Measurements from ENCODE around the gene FYN. TPM values are rescaled to one million over a fixed set of nuclear protein-coding genes. Genes with fewer than 3 reads are reported as not detected.

FYN gene
- total RNA-seq, 1 donor from 2014 or later: 124 TPM

DNA sequence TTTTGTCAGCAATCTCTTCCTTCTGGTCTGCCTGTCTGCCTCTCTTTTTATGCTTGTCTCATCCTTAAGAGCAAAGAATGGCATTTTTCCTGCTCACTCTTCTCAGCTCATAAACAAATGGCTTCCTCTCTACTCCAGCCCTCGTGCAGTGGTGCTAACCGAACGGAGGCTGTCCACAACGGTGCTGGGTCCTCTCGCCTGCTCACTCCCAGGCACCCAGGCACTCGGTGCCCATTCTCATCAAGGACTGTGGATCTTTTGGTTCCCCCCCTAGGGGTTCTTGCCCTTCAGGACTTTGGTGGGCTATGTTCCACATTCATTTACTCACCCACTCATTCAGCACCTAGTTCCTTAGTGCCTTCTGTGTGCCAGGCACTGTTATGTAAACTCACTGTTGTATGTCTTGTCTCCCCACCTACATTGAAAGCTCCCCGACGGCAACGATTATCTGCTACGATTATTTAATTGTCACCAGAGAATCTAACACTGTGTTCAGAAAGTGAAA is 113.9 kb downstream of the FYN start:
- H3K4me3 ChIP-seq (ENCODE audit: low read length in 3 of 3): peak overlapping the region in 1 of 3 donors; percentile 24

DNA sequence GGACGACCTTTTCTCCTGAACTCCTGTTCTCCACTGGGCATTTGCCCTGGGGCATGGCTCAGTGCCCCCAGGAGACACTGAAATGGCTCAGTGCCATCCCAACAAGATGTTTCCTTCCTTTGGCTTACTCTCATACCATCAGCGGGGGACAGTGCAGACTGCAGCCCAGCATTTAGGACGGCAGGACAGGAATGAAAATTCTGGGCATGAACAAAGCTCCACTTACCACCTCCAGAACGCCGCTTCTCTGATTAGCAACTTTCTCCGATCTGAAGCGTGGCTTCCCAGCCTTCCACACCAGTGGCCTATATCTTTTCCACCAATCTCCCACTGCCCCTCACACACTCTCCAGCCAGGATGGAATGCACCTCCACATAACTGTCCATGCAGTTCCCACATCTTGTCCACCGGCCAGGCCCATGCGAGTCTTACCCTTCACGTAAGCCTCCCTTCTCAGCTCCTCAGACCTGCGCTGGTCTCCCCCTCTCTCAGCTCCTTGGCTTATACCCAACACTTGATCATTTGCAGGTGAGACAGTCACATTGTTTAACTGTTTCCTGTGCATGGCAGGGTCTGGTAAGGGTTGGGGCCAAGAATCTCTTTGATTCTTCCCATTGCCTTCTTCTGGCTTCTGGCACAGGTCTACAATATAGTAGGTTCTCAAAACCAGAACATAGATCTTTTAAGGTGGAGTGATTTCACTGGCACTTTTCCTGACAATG is 114.5 kb downstream of the FYN start:
- Histone ChIP-seq H3K4me3 (ENCODE audit: low read length in 3 of 3) (peak overlapping the region in 1 of 3 donors; percentile 46), H3K27ac (ENCODE audit: low read depth, low read length) (peak overlapping the region; percentile 32), H3K4me1 (ENCODE audit: control insufficient read depth in 3 of 3, insufficient read depth in 3 of 3, low read length in 3 of 3) (peaks cover 13 to 29% (median 24%) of the 10 kb centered on the region in 3 donors), H3K9me3 (ENCODE audit: control insufficient read depth in 3 of 3, low read length in 3 of 3) (no peaks in the 10 kb centered on the region), H3K27me3 (ENCODE audit: control insufficient read depth in 3 of 3, insufficient read depth in 3 of 3, low read length in 3 of 3) (no peaks in the 10 kb centered on the region), H3K9ac (ENCODE audit: low read depth in 1 of 3, low read length in 3 of 3) (peak overlapping the region in 1 of 3 donors; percentile 21), H3K36me3 (ENCODE audit: control insufficient read depth in 3 of 3, insufficient read depth in 3 of 3, low read length in 3 of 3) (no peaks in the 10 kb centered on the region)

More for the DNA sequence above, 113.9 kb downstream of the FYN start:
- no peaks in the 10 kb centered on the region for H3K9me3 ChIP-seq (ENCODE audit: control insufficient read depth in 3 of 3, low read length in 3 of 3)
- no peak overlapping the region for H3K9ac ChIP-seq (ENCODE audit: low read depth in 1 of 3, low read length in 3 of 3)
- H3K27ac ChIP-seq (ENCODE audit: low read depth, low read length): peak overlapping the region; percentile 32
- H3K36me3 ChIP-seq (ENCODE audit: control insufficient read depth in 3 of 3, insufficient read depth in 3 of 3, low read length in 3 of 3): no peaks in the 10 kb centered on the region
- H3K27me3 ChIP-seq (ENCODE audit: control insufficient read depth in 3 of 3, insufficient read depth in 3 of 3, low read length in 3 of 3): no peaks in the 10 kb centered on the region
- peaks cover 13 to 28% (median 24%) of the 10 kb centered on the region in 3 donors for H3K4me1 ChIP-seq (ENCODE audit: control insufficient read depth in 3 of 3, insufficient read depth in 3 of 3, low read length in 3 of 3)

DNA sequence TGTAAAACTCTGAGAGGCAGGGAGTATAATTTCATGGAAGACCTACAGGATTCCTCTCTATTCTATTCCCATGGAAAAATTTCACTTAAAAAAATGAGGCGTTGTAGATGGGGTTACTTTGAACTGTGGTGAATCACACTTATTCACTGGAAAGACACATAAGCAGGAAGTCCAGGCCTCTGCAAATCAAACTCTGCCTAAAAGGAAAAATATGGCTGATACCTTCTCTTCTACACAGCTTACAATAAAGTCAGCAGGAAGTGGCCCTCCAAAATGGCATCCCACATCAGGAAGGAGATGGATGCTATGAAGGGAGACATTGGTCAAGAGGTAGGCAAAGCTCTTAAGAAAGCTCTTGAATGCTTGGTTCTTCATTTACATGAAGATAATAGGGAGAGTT is 115.9 kb downstream of the FYN start:
- Histone ChIP-seq H3K4me1 (ENCODE audit: control insufficient read depth in 3 of 3, insufficient read depth in 3 of 3, low read length in 3 of 3) (peaks cover 12 to 31% (median 24%) of the 10 kb centered on the region in 3 donors), H3K4me3 (ENCODE audit: low read length in 3 of 3) (no peak overlapping the region), H3K36me3 (ENCODE audit: control insufficient read depth in 3 of 3, insufficient read depth in 3 of 3, low read length in 3 of 3) (no peaks in the 10 kb centered on the region), H3K27ac (ENCODE audit: low read depth, low read length) (no peak overlapping the region), H3K9me3 (ENCODE audit: control insufficient read depth in 3 of 3, low read length in 3 of 3) (no peaks in the 10 kb centered on the region), H3K27me3 (ENCODE audit: control insufficient read depth in 3 of 3, insufficient read depth in 3 of 3, low read length in 3 of 3) (no peaks in the 10 kb centered on the region), H3K9ac (ENCODE audit: low read depth in 1 of 3, low read length in 3 of 3) (no peak overlapping the region)

DNA sequence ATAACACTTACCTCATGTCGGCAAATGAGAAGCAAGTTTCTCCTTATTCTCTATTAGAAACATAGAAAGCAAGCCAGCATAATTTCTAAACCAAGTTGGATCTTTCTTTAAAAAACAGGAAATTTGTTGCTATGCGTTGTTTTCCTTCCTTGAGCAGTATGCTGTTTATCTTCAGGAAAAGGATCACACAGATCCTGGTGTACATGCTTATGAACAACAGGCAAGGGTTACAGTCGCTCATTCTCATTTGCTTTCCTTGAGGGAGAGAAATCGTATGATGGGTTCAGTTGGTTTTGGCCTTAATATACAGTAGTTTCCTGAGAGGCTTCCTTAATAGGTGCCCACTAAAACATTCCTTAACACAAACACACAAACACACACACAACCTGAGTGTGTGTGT is 118.8 kb downstream of the FYN start:
- H3K4me3 ChIP-seq (ENCODE audit: low read length in 3 of 3): no peak overlapping the region
- no peaks in the 10 kb centered on the region for H3K27me3 ChIP-seq (ENCODE audit: control insufficient read depth in 3 of 3, insufficient read depth in 3 of 3, low read length in 3 of 3)
- H3K4me1 ChIP-seq (ENCODE audit: control insufficient read depth in 3 of 3, insufficient read depth in 3 of 3, low read length in 3 of 3): peaks cover 4 to 14% (median 10%) of the 10 kb centered on the region in 3 donors
- H3K36me3 ChIP-seq (ENCODE audit: control insufficient read depth in 3 of 3, insufficient read depth in 3 of 3, low read length in 3 of 3): no peaks in the 10 kb centered on the region
- H3K27ac ChIP-seq (ENCODE audit: low read depth, low read length): peak overlapping the region; percentile 33
- no peak overlapping the region for H3K9ac ChIP-seq (ENCODE audit: low read depth in 1 of 3, low read length in 3 of 3)
- H3K9me3 ChIP-seq (ENCODE audit: control insufficient read depth in 3 of 3, low read length in 3 of 3): no peaks in the 10 kb centered on the region

DNA sequence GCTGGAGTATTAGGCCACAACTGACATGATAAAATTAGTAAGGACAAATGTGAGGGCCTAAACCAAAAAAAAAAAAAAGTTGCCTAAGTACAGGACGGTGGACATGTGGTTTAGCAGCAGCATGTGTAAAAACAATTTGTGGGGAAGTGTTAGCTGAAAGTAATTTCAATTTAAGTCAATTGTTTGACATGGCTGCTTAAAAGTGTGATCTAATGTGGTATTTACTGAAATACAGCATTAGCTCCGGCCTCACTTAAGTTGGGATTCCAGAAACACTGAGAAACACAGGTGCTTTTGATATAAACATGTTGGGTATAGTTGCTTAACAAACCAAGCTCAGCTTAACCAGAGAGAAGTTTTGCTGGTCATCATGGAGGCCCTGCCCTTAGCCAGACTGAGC is 119.7 kb downstream of the FYN start:
- H3K4me3 ChIP-seq (ENCODE audit: low read length in 3 of 3): no peak overlapping the region
- peaks cover 0 to 7% (median 2%) of the 10 kb centered on the region in 3 donors for H3K4me1 ChIP-seq (ENCODE audit: control insufficient read depth in 3 of 3, insufficient read depth in 3 of 3, low read length in 3 of 3)
- no peaks in the 10 kb centered on the region for H3K27me3 ChIP-seq (ENCODE audit: control insufficient read depth in 3 of 3, insufficient read depth in 3 of 3, low read length in 3 of 3)
- no peaks in the 10 kb centered on the region for H3K36me3 ChIP-seq (ENCODE audit: control insufficient read depth in 3 of 3, insufficient read depth in 3 of 3, low read length in 3 of 3)
- H3K9me3 ChIP-seq (ENCODE audit: control insufficient read depth in 3 of 3, low read length in 3 of 3): no peaks in the 10 kb centered on the region
- peak overlapping the region; percentile 33 for H3K27ac ChIP-seq (ENCODE audit: low read depth, low read length)
- H3K9ac ChIP-seq (ENCODE audit: low read depth in 1 of 3, low read length in 3 of 3): no peak overlapping the region

DNA sequence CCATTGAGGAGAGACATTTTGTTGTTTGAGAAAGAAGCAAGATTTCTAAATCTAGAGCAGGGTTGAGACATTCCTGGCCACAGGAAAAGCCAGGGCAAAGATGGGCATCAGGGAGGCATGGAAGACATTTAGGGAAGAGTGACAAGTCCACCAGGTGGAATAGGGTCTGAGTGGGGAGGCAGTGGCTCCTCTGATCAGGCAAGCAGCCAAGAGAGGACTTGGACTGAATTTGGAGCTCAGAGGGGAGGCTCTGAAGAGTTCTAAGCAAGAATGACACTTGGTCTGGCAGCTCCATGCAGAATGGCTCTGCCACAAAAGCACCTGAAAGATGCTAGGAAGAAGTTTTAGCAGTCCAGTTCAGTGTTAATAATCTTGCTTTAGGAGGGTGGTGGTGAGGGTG is 120.8 kb downstream of the FYN start:
- Histone ChIP-seq H3K4me1 (ENCODE audit: control insufficient read depth in 3 of 3, insufficient read depth in 3 of 3, low read length in 3 of 3) (peaks cover 0 to 10% (median 0%) of the 10 kb centered on the region in 3 donors), H3K27ac (ENCODE audit: low read depth, low read length) (no peak overlapping the region), H3K9ac (ENCODE audit: low read depth in 1 of 3, low read length in 3 of 3) (no peak overlapping the region), H3K9me3 (ENCODE audit: control insufficient read depth in 3 of 3, low read length in 3 of 3) (no peaks in the 10 kb centered on the region), H3K4me3 (ENCODE audit: low read length in 3 of 3) (no peak overlapping the region), H3K36me3 (ENCODE audit: control insufficient read depth in 3 of 3, insufficient read depth in 3 of 3, low read length in 3 of 3) (no peaks in the 10 kb centered on the region), H3K27me3 (ENCODE audit: control insufficient read depth in 3 of 3, insufficient read depth in 3 of 3, low read length in 3 of 3) (no peaks in the 10 kb centered on the region)

DNA sequence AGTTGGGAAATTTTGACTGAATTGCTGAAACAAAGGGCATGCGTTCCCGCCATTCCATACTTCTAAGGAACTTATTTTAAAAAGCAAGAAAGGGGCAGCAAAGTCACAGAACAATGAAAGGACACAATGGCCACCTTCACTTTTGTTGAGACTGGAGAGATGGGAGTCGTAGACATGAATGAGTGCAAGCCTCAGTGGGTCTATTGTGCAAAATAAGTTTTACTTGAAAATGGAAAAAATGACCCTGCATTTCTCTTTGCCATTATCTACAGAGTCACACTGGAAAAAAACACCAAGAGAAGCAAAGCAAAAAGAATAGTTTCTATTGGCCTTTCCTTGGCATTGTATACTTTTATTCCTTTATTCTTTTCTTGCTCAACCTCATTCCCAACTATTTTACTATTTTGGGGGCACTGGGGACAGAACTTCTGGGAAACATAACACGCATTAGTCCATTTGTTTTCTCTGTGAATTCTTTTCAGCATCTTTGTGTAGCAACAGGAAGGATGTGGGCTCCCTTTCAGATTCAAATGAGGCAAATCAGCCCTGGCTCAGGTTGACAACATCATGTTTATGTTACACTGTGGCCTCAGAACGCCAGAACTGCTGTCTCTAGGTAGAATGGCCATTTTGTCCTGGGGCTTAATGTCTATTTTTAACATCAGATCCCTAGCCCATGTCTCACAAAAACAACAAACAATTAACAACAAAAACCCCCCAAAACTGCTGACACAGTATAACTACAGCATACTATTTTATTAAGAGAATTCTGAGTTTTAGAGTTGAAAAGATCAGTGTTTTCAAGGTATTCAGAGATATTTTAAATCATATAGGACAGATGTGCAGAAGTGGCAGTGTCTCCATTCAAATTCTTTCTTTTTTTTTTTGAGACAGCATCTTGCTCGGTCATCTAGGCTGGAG is 122.2 kb downstream of the FYN start:
- Histone ChIP-seq H3K4me3 (ENCODE audit: low read length in 3 of 3) (no peak overlapping the region), H3K4me1 (ENCODE audit: control insufficient read depth in 3 of 3, insufficient read depth in 3 of 3, low read length in 3 of 3) (peaks cover 0 to 13% (median 0%) of the 10 kb centered on the region in 3 donors), H3K27me3 (ENCODE audit: control insufficient read depth in 3 of 3, insufficient read depth in 3 of 3, low read length in 3 of 3) (no peaks in the 10 kb centered on the region), H3K9me3 (ENCODE audit: control insufficient read depth in 3 of 3, low read length in 3 of 3) (no peaks in the 10 kb centered on the region), H3K36me3 (ENCODE audit: control insufficient read depth in 3 of 3, insufficient read depth in 3 of 3, low read length in 3 of 3) (no peaks in the 10 kb centered on the region), H3K9ac (ENCODE audit: low read depth in 1 of 3, low read length in 3 of 3) (no peak overlapping the region), H3K27ac (ENCODE audit: low read depth, low read length) (peak overlapping the region; percentile 1)

DNA sequence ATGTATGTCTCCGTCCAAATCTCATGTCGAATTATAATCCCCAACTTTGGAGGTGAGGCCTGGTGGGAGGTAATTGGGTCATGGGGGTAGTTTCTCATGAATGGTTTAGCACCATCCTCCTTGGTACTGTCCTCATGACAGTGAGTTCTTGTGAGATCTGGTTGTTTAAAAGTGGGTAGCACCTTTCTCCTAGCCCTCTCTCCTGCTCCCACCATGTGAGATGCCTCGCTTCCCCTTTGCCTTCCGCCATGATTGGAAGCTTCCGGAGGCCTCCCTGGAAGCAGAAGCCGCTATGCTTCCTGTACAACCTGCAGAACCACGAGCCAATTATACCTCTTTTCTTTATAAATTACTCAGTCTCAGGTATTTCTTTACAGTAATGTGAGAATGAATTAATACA is 123.1 kb downstream of the FYN start:
- no peak overlapping the region for H3K27ac ChIP-seq (ENCODE audit: low read depth, low read length)
- H3K36me3 ChIP-seq (ENCODE audit: control insufficient read depth in 3 of 3, insufficient read depth in 3 of 3, low read length in 3 of 3): no peaks in the 10 kb centered on the region
- H3K27me3 ChIP-seq (ENCODE audit: control insufficient read depth in 3 of 3, insufficient read depth in 3 of 3, low read length in 3 of 3): no peaks in the 10 kb centered on the region
- no peak overlapping the region for H3K9ac ChIP-seq (ENCODE audit: low read depth in 1 of 3, low read length in 3 of 3)
- H3K4me1 ChIP-seq (ENCODE audit: control insufficient read depth in 3 of 3, insufficient read depth in 3 of 3, low read length in 3 of 3): peaks cover 5 to 19% (median 6%) of the 10 kb centered on the region in 3 donors
- no peak overlapping the region for H3K4me3 ChIP-seq (ENCODE audit: low read length in 3 of 3)
- no peaks in the 10 kb centered on the region for H3K9me3 ChIP-seq (ENCODE audit: control insufficient read depth in 3 of 3, low read length in 3 of 3)

DNA sequence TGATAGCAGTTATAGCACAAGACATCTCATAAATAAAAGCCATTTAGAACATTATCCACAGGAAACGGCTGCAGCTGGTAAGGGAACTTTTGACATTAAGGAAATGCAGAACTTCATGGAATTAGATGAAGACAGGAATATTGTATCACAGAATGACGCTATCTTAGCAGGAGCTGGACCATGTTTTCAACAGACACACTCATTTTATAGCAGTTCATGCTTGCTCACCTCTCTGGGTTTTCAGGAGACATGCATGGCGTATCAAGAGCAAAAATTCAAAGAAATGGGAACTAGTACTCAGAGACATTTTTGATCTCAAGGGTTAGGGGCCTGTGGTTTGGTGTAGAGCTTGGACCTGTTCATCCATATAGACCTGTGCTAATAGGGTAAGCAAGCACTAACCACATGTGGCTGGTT is 125.0 kb downstream of the FYN start:
- H3K4me1 ChIP-seq (ENCODE audit: control insufficient read depth in 3 of 3, insufficient read depth in 3 of 3, low read length in 3 of 3): peaks cover 8 to 19% (median 15%) of the 10 kb centered on the region in 3 donors
- H3K36me3 ChIP-seq (ENCODE audit: control insufficient read depth in 3 of 3, insufficient read depth in 3 of 3, low read length in 3 of 3): no peaks in the 10 kb centered on the region
- no peak overlapping the region for H3K27ac ChIP-seq (ENCODE audit: low read depth, low read length)
- H3K9ac ChIP-seq (ENCODE audit: low read depth in 1 of 3, low read length in 3 of 3): no peak overlapping the region
- H3K9me3 ChIP-seq (ENCODE audit: control insufficient read depth in 3 of 3, low read length in 3 of 3): no peaks in the 10 kb centered on the region
- H3K27me3 ChIP-seq (ENCODE audit: control insufficient read depth in 3 of 3, insufficient read depth in 3 of 3, low read length in 3 of 3): no peaks in the 10 kb centered on the region
- H3K4me3 ChIP-seq (ENCODE audit: low read length in 3 of 3): no peak overlapping the region

DNA sequence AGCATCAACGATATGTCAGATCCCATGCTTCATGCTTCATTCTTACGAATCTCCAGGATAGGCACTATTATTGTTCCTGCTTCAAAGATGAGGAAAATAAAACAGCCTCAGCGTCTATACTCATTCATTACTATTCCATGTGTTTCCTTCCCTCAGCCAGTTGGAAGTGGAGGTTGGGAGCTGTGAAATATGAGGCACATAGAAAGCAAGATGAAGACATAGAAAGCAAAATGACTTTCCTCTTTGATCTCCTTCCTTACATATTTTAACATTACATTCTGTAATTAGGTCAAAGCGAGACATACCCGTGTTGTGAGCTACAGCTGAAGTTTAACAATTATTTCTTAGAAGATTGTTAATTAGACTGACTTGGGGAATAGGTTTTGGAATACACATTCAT is 125.4 kb downstream of the FYN start:
- Histone ChIP-seq H3K9ac (ENCODE audit: low read depth in 1 of 3, low read length in 3 of 3) (no peak overlapping the region), H3K4me3 (ENCODE audit: low read length in 3 of 3) (no peak overlapping the region), H3K9me3 (ENCODE audit: control insufficient read depth in 3 of 3, low read length in 3 of 3) (no peaks in the 10 kb centered on the region), H3K27me3 (ENCODE audit: control insufficient read depth in 3 of 3, insufficient read depth in 3 of 3, low read length in 3 of 3) (no peaks in the 10 kb centered on the region), H3K4me1 (ENCODE audit: control insufficient read depth in 3 of 3, insufficient read depth in 3 of 3, low read length in 3 of 3) (peaks cover 8 to 19% (median 15%) of the 10 kb centered on the region in 3 donors), H3K27ac (ENCODE audit: low read depth, low read length) (no peak overlapping the region), H3K36me3 (ENCODE audit: control insufficient read depth in 3 of 3, insufficient read depth in 3 of 3, low read length in 3 of 3) (no peaks in the 10 kb centered on the region)
